ENCODE measurements around the gene THUMPD1. TPM values are rescaled to one million over a fixed set of nuclear protein-coding genes. Genes with fewer than 3 reads are reported as not detected.

The THUMPD1 gene, protein sequence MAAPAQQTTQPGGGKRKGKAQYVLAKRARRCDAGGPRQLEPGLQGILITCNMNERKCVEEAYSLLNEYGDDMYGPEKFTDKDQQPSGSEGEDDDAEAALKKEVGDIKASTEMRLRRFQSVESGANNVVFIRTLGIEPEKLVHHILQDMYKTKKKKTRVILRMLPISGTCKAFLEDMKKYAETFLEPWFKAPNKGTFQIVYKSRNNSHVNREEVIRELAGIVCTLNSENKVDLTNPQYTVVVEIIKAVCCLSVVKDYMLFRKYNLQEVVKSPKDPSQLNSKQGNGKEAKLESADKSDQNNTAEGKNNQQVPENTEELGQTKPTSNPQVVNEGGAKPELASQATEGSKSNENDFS
- 77.8 and 105 TPM in 2 replicates for total RNA-seq

DNA sequence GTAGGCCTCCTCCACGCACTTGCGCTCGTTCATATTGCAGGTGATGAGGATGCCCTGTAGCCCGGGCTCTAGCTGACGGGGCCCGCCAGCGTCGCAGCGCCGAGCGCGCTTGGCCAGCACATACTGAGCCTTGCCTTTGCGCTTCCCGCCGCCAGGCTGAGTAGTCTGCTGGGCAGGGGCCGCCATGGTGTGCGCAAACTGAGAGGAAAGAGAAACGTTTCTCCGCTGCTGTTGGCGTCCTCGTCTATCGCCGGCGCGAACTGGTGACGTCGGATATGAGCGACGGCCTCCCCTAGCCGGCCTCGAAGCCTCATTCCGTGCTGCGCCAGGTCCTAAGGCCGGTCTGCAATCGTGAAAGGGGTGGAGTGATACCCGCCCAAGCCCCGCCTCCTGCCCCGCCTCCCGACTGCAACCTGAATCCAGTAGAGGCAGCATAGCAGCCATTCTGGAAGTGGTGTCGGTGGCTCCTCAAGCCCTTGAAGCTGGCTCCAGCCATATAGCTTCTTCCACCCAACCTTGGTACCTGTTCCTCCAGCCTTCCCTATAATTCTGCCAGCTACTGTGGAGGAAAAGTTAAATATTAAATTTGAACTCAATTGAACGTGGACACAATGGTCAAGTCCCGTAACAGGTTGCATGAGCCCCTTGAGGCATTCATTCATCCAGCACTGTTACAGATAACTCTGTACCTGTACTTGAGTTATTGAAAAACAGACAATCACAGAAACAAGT, at the start of gene THUMPD1:
TSS of gene THUMPD1 (minus strand) at position 265 of the 732 bp plus-strand sequence. CDS start at position 186, 79 bp downstream.

DNA sequence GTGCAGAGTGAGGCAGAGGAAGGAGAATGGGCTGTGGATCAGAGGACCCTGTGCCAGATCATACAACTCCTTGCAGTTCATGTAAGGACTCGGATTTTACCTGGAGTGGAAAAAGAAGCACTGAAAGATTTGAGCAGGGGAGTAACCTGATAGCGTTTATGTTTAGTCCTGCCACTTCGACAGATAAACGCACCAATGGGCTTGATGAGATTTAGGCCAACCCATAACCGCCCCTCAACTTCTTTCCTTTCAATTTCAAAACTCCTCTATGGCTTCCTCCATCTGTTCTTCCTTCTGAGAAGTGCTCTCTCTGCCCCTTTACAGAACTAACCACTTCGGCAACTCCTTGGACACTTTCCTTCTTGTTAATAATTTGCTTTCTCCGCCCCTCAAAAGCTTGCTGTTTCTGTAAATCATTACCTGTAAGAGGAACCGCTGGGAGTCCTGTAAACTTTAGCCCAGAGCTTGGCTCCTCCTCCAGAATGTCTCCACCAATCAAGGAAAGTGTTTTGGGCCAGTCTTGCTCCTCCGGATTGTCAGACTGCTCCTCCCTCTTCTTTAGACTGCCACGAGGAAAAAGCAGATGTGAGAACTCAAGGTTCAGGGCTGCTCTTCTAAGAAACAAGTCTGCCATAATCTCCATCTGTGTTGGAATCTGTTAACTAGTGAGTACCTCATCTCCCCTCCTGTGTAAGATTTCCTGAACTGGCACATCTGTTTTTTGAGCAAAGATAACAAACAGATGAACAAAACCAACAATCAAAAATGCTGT, 22.0 kb upstream of the THUMPD1 start, which contains the start of gene ACSM3:
TSS of gene ACSM3 (plus strand) at position 554 of the 772 bp plus-strand sequence. CDS start 6,021 bp downstream, outside the sequence.

Other genes with a start within 250 kb of the THUMPD1 start
- not detected in 2 replicates for gene ACSM2B, start 165.5 kb downstream of the THUMPD1 start, total RNA-seq
- gene ACSM1, start 44.1 kb downstream of the THUMPD1 start, total RNA-seq, result under 0.01 TPM in 1 of 2 replicates, not detected in the other
- 0.29 and 1.7 TPM in 2 replicates for gene ACSM3, start 22.2 kb upstream of the THUMPD1 start, total RNA-seq
- 25.3 and 41.7 TPM in 2 replicates for gene ERI2, start 64.7 kb upstream of the THUMPD1 start, total RNA-seq
- 6.8 and 14.4 TPM in 2 replicates for gene REXO5, start 64.7 kb upstream of the THUMPD1 start, total RNA-seq
- gene DCUN1D3, start 158.5 kb upstream of the THUMPD1 start, total RNA-seq, result 27.8 and 35.2 TPM in 2 replicates
- gene LYRM1, start 159.0 kb upstream of the THUMPD1 start, total RNA-seq, result 70.4 and 101 TPM in 2 replicates

All from smooth muscle cell of trachea (primary cell).